ENCODE results near the gene RNF220. TPM values are rescaled to one million over a fixed set of nuclear protein-coding genes. Genes with fewer than 3 reads are reported as not detected.

The RNF220 gene
- total RNA-seq, 1 donor from 2014 or later = 62.6 TPM

DNA sequence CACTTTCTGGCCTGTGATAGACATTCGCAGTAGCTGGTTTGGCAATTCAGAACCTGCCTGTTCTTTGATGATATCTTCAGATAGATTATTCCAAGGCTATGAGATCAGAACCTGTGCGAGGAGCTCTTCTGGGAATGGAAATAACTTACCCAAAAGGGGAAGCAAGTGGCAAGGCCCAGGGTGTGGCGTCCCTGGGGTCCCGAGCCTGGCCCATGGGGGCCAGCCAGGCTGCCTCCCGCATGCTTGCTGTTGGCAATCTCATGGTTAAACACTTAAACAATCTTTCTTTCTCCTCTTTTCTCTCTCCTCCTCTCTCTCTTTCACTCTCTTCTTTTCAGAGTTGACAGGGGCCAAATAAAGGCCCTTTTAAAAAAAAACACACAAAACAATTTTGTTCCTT is 108.1 kb downstream of the RNF220 start:
- Histone ChIP-seq H3K27ac (replicated peaks) (no peak overlapping the region), H3K36me3 (no peaks in the 10 kb centered on the region), H3K27me3 (ENCODE audit: low read depth) (peaks cover 54% of the 10 kb centered on the region), H3K4me1 (no peaks in the 10 kb centered on the region), H3K4me3 (no peak overlapping the region), H3K9me3 (replicated peaks) (no peaks in the 10 kb centered on the region)
- no peak for DNase-seq
- intact Hi-C loops (cut with micrococcal nuclease) = no loop called here
- TF ChIP-seq, protein P1, sequence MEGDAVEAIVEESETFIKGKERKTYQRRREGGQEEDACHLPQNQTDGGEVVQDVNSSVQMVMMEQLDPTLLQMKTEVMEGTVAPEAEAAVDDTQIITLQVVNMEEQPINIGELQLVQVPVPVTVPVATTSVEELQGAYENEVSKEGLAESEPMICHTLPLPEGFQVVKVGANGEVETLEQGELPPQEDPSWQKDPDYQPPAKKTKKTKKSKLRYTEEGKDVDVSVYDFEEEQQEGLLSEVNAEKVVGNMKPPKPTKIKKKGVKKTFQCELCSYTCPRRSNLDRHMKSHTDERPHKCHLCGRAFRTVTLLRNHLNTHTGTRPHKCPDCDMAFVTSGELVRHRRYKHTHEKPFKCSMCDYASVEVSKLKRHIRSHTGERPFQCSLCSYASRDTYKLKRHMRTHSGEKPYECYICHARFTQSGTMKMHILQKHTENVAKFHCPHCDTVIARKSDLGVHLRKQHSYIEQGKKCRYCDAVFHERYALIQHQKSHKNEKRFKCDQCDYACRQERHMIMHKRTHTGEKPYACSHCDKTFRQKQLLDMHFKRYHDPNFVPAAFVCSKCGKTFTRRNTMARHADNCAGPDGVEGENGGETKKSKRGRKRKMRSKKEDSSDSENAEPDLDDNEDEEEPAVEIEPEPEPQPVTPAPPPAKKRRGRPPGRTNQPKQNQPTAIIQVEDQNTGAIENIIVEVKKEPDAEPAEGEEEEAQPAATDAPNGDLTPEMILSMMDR (IDR thresholded peaks at IDR 0.05; ENCODE audit: borderline replicate concordance) = no peak

GRCh38 chr1:44514673-44515072 is 109.6 kb downstream of the RNF220 start:
- H3K4me3 ChIP-seq = no peak overlapping the region
- no peak for DNase-seq
- intact Hi-C loops (cut with micrococcal nuclease) = no loop called here
- no peak overlapping the region for H3K27ac ChIP-seq (replicated peaks)
- no peaks in the 10 kb centered on the region for H3K36me3 ChIP-seq
- H3K27me3 ChIP-seq (ENCODE audit: low read depth) = peaks cover 43% of the 10 kb centered on the region
- H3K4me1 ChIP-seq = no peaks in the 10 kb centered on the region
- H3K9me3 ChIP-seq (replicated peaks) = no peaks in the 10 kb centered on the region
- TF ChIP-seq, protein P1 (IDR thresholded peaks at IDR 0.05; ENCODE audit: borderline replicate concordance) = no peak

GRCh38 chr1:44515416-44515815 is 110.4 kb downstream of the RNF220 start:
- no peak for DNase-seq
- Histone ChIP-seq H3K9me3 (replicated peaks) (no peaks in the 10 kb centered on the region), H3K4me3 (no peak overlapping the region), H3K27ac (replicated peaks) (no peak overlapping the region), H3K27me3 (ENCODE audit: low read depth) (peaks cover 37% of the 10 kb centered on the region), H3K4me1 (no peaks in the 10 kb centered on the region), H3K36me3 (no peaks in the 10 kb centered on the region)
- intact Hi-C loops (cut with micrococcal nuclease) = no loop called here
- TF ChIP-seq, protein P1 (IDR thresholded peaks at IDR 0.05; ENCODE audit: borderline replicate concordance) = no peak

DNA sequence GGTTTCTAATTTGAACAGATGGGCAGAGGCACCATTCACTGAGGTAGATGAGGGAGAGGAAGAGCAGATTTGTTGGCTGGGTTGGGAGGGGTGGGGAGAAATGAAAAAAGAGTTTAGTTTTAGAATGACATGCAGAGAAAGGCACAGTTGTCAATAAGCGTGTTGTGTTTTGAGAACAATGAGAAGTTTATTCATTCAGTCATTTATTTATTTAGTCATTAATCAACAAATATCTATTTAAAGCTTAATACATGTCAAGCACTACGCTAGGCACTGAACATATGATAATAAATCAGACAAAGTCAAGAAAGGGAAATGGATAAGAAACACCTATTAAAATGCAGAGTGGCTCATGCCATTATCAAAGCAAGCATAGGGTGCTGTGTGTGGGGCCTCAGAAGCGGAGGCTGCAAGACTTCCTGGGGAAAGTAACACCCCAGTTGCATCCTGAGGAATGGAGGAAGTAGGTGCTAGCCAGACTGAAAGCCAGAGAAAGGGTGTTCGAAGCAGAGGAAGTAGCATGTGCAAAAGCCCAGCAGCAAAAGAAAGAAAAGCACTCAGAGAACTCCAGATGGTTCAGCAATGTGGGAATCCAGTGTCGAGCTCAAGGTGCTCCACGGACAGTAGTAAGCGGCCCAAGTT is 114.1 kb downstream of the RNF220 start:
- H3K27me3 ChIP-seq (ENCODE audit: low read depth) = peaks cover 33% of the 10 kb centered on the region
- peaks cover 3% of the 10 kb centered on the region for H3K4me1 ChIP-seq
- no peaks in the 10 kb centered on the region for H3K36me3 ChIP-seq
- H3K27ac ChIP-seq (replicated peaks) = no peak overlapping the region
- TF ChIP-seq, protein P1 (IDR thresholded peaks at IDR 0.05; ENCODE audit: borderline replicate concordance) = no peak
- no peak for DNase-seq
- no peaks in the 10 kb centered on the region for H3K9me3 ChIP-seq (replicated peaks)
- no peak overlapping the region for H3K4me3 ChIP-seq
- intact Hi-C loops (cut with micrococcal nuclease) = no loop called here

DNA sequence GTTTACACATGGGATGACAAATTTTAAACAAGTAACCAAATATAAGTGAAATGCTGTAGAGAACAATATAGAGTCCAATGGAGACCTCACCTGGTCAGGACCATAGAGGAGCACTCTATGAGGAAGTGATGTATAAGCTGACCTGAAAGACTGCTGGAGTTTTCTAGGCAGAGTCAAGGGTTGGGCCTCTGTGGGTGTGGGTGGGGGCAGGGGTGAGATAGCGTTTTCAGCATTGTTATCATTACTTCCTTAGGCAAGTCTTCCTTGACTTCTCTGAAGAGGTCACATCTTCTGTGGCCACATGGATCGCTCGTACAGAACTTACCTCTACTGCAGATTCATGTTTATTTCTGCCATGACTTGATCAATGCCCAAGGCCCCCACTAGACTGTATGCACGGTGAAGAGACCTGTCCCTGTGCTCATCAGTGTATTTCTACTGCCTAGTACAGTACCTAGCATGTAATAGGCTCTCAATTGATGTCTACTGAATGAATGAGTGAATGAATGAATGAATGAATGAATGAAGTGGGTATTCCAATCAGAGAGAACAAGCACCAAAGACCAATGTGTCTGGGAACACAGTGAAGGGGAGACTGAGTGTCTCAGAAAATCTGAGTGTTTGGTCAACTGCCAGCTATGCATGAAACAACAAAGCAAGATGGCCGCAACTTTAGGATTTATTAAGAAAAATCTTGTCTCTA is 116.5 kb downstream of the RNF220 start:
- TF ChIP-seq, protein P1 (IDR thresholded peaks at IDR 0.05; ENCODE audit: borderline replicate concordance) = no peak
- Histone ChIP-seq H3K4me1 (peaks cover 10% of the 10 kb centered on the region), H3K9me3 (replicated peaks) (no peaks in the 10 kb centered on the region), H3K36me3 (no peaks in the 10 kb centered on the region), H3K27me3 (ENCODE audit: low read depth) (peaks cover 9% of the 10 kb centered on the region), H3K27ac (replicated peaks) (no peak overlapping the region), H3K4me3 (no peak overlapping the region)
- no peak for DNase-seq
- intact Hi-C loops (cut with micrococcal nuclease) = no loop called here

Measured in left ventricle myocardium inferior (tissue), 1 donor.